GM18907 (cell line): Measurements from ENCODE around the gene ARL15.
A peak's percentile ranks its signal among the peaks of the same experiment; 100 is the strongest.

ENCODE experiments used
- ATAC-seq: cut with Tn5 transposase; IDR thresholded peaks from one replicate; pipeline ENCODE4 v1.9.1; 2021; ENCODE audit warnings: mild to moderate bottlenecking, moderate library complexity; ENCODE audit not compliant: unreplicated experiment

ARL15 gene

DNA sequence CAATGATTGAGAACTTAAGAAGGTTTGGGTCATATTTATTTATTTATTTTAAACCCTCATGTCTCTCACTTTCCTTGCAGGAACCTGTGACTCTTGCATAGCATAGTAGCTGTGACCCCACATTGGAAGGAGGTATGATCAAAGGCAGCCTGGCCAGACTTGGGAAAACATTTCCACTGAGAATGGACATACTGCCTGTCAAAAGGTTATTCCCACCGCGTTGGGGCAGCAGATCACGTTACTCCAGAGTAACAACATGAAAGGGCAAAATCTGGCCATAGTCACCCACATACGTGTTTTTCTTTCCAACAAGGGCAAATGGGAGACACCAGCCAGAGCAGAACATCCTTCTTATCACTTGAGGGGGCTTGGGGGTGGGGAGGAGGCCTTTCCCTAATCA is 95.7 kb downstream of the ARL15 start:
- no peak for ATAC-seq

GRCh38 chr5:54212331-54212730 is 98.0 kb downstream of the ARL15 start:
- no peak for ATAC-seq

DNA sequence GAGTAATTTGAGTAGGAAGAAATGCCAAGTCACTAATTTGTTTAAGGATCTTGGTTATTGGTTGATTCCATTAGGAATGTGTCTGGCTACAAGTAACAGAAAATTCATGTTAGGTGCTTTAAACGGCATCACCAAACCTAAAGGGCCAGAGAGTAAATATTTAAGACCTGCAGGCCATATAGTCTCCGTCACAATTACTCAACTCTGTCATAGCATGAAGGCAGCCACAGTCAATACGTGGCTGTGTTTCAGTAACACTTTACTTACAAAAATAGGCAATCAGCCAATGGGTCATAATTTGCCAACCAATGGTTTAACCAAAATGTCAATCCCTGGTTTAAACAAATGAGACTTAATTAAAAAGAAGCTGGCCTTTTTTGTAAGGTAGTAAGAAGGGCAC is 98.5 kb downstream of the ARL15 start:
- no peak for ATAC-seq

- ATAC-seq: no peak
These were observed 102.8 kb downstream of the ARL15 start for GRCh38 chr5:54207566-54207965.

GRCh38 chr5:54206580-54207229 is 103.7 kb downstream of the ARL15 start:
- ATAC-seq: no peak

- no peak for ATAC-seq
These were observed 104.5 kb downstream of the ARL15 start for GRCh38 chr5:54205918-54206317.

DNA sequence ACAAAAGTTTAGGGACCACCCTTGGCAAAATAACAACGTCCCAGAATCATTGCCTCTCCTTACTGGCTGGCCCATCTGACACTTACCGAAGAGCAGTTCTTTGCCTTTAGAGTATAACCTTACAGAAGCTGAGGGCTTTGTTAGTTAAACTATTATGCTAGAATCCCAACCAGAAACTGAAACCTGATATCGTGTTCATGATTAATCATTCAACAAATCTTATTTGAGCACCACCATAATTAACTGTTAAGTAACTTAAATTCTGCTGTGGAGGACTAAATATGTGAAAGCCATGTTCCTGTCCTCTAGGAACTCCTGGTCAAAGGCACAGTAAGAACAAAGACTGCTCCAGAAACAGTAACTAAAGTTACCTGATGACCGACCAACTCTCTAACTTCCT is 104.9 kb downstream of the ARL15 start:
- no peak for ATAC-seq

GRCh38 chr5:54197018-54197417 is 113.4 kb downstream of the ARL15 start:
- no peak for ATAC-seq

DNA sequence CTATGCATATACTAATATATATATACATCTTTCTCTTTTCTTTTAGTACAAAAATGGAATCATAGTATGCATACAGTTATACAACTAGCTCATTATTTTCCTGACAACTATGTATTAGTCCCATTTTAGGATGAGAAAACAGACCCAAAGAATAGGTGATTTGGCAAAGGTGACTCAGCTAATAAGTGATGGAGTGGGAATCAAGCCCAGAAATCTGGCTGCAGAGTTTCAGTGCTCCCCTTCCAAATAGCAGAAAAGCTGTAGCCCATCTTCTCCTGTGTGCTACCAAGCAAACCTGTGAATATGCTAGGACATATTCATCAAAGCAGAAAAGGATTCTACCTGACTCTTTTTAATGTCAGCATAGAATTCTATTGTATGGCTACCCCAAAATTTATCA is 114.7 kb downstream of the ARL15 start:
- no peak for ATAC-seq

GRCh38 chr5:54194318-54194717 is 116.1 kb downstream of the ARL15 start:
- ATAC-seq: no peak

GRCh38 chr5:54187694-54188093 is 122.7 kb downstream of the ARL15 start:
- no peak for ATAC-seq

DNA sequence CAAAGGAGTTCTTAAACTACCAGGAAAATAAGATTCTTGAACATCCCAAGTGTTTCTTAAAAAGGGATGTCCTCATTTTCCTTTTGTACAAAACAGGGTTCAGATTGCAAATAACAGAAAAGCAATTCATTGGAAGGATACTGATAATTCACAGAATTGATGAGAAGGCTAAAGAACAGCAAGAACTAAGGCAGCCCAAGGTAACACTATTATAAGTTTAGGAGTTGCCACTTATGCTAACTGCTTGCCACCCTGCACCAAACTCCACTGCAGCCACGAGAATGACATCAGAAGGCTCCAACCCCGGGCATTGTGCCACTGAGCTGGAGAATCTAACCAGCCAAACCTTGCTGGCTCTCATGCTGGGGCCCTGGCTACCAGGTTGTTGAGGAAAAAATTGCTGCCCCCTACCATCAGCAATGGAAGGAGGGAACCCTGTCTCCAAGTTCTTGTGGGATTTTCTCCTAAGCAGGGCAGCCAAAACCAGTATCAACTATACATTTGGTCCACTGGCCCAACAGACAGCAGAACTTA is 123.4 kb downstream of the ARL15 start:
- no peak for ATAC-seq

DNA sequence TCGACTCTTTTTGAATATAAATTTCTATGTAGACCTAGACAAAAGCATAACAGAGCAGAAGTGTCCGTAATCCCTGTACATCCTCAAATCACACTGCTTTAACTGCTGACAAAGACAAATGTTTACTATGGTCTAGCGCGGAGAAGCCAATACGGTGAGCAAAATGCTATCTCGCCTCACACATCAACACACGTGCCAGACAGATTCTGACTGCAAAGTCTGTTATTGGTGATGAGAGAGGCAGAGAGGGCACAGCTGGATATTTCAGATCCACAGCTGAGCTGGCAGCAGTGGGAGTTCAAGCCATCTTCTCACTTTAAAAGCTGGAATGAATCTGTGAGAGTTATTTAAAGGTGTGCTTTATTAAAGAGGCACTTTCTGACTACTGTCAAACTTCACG is 124.3 kb downstream of the ARL15 start:
- no peak for ATAC-seq

DNA sequence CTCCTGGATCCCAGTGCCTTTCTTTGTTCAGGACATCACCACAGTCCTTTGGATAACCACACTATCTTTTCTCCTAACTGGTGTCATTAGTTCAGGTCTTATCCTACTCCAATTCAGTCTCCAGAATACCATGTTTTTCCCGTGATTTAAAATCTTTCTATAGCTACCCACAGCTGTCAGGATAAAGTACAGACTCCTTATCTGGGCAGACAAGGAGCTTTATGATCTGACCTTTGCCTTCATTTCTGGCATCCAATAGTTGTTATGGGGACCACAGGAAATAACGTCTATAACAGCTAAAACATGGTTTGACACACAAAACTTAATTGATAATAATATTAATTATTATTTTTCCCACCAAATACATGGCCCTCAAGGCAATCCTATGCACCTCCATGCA is 125.6 kb downstream of the ARL15 start:
- ATAC-seq: no peak

- ATAC-seq: no peak
These were observed 129.7 kb downstream of the ARL15 start for GRCh38 chr5:54180630-54181031.

DNA sequence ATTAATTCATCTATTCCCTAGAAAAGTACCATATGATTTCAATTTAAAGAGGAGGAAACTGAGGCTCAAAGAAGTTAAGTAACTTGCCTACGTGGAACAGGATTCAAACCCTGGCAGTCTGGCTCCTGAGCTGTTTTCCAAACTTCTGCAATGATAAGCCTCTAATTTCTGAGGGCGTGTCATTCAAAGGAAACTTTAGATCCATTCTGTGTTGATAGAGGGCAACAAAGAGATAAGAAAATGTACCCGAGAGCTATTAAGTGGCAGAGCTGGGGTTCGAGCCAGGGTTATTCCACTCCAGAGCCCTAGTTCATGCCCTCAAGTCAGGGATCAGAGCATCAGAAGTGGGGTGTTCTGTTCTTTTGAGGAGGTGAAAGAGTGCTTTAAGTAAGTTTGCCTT is 131.4 kb downstream of the ARL15 start:
- no peak for ATAC-seq

DNA sequence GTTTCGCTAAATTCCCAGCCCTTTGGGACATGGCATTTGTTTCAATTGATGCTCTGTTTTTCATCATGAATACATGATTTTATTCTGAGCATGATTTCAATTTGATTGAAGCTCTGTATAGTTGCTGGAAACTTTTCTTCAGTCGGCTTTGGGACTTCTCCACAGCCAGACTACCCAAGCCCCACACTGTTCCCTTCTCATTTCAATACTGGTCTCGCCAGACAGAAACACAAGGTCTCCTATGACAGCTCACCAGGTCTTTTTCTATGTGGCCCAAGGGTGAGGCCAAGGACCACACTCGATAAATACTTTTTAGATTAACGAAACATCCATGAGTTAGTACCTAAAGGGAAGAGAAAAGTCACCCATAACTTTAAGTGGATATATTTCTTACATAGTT is 132.2 kb downstream of the ARL15 start:
- no peak for ATAC-seq

DNA sequence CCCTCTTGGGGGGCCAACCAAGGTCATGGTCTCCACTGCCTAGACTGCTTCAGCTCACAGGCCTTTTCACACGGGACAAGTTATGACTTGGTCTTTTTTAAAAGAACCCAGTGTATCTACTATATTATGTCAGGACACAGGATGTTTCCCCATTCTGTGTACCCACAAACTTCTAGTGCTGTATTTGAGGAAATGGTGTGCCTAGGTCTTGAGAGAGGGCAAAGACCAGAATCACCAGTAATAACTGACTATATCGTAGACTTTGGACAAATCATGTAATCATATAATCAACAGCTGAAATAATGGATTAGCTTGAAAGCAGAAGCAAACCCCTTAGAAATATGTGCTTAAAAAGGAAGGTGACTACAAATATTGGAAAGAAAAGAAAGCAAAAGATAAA is 133.3 kb downstream of the ARL15 start:
- no peak for ATAC-seq

DNA sequence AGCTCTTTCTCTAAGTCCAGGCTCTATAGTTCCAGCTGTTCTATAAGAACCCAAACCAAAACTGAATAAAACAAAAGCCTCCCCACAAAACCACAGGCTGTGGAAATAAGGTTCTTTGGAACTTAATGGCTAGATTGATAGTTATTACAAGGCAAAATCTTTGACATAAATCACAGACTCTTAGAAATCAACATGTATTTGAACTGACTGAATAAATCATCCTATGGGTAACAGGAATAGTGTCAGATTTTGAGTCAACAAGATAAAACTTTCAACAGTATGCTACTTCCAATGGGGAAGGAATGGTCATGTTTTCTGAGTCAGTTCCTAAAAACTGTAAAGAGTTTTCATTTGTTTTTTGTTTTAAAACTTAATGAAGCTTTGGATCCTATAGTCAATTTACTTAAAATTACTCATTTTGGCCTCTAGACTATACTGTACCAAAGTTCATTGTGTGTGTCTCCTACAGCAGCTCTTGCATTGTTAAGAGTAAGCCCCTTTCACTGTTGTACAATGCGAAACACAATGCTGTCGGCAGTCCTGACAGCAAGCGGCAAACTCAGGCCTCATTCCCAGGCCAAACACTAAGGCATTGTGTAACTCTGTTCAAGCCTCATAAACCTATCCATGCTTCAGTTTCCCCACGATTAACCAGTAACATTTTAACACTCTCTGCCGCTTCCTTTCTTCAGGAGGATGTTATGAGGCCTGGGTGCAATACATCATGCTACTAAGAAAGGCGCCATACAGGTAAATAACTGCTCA is 134.1 kb downstream of the ARL15 start:
- no peak for ATAC-seq

DNA sequence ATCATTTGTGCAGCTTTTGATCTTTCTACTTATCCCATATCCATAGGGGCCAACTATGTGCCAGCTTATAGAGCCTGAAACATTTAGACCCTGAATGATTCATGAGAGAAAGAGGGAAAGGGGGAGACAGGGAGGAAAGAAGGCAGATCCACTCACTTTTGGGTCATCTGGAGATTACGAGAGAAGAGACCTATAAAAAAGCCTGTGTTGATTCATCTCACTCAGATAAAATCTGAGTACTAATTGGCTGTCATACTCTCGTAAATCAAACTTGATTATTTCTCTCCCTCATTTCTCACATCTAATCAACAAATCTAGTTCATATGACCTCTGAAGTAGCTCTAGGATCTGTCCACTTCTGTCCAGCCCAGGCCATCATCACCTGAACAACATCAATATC is 137.1 kb downstream of the ARL15 start:
- ATAC-seq: no peak

DNA sequence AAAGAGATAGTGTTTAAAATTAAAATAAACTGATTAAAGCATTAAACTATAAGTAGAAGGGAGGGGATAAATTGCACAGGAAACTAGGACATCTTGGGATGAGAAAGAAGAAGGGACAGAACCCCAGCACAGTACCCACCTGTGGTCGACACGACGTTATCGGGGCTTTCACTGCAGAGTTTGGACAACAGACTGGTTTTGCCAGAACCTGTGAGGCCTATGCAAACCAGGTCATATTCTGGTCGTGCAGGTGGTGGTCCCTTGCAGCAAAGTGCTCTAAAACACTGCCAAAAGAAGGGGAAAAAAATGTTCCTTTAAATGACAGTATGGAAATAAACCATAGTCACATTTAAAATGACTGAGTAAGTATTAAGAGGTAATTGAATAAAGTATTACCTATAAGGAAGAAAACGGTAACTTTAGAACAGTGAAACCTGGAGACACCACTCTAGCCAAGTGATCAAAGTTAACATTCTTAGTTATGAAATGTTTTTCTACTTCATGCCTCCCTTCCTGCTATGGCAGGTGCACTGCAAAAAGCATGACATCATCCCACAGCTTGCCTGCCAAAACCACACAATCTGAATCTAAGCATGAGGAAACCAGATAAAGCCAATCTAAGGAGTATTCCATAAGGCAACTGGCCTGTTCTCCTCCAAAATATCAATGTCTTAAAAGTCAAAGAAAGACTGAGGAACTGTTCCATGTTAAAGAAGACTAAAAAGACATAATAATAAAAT is 138.6 kb downstream of the ARL15 start:
- peak; percentile 73 for ATAC-seq

- ATAC-seq: no peak
These were observed 144.7 kb downstream of the ARL15 start for GRCh38 chr5:54165687-54166086.
